Measurements from ENCODE around the gene TRRAP.

The TRRAP gene

DNA sequence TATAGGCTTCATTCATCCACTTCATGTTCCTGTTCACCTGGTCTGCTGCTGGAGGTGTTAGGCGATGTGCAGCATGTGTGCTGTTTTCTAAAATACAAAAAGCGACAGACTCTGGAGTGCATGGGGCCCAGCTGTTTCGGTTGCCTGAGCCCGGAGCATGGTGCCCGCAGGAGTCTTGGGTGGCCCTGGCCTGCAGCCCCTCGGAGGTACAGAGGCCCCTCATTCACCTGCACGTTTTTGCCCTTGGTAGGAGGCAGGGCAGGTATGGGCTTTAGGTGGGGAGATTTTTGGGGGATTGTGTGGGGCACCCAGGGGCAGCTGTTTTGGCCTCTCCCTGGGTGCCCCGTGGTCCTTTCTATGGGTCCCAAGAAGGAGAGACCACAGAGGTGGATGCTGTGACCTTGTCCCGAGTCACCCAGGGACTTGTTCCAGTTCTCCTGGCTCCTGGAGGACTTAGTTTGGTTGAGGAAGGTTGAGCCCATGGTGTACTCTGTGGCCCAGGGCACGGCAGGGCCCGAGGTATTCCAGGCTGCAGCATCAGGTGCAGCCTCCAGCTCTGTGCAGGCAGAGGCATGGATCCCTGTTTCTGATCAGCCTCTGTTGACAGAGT is 130.7 kb downstream of the TRRAP start:
- DNase-seq, result no peak

DNA sequence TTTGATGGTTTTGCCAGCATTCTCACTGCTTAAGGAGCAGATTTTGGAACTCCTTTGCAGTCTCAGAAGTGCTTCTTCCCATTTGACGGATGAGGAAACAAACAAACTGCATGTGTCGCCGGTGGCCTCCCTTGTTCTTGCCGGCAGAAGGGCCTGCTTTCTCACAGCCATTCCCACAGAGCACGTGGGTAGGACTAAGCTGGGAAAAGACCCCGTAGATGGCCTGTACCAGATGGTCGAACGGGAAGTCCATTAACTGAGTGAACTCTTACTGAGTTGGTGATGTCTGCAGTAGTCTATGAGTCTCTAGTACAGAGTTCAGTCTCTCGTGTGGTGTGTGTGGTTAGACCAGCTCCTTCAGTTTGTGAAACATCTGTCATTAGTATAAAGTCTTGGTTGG is 131.9 kb downstream of the TRRAP start:
- DNase-seq, result no peak

DNA sequence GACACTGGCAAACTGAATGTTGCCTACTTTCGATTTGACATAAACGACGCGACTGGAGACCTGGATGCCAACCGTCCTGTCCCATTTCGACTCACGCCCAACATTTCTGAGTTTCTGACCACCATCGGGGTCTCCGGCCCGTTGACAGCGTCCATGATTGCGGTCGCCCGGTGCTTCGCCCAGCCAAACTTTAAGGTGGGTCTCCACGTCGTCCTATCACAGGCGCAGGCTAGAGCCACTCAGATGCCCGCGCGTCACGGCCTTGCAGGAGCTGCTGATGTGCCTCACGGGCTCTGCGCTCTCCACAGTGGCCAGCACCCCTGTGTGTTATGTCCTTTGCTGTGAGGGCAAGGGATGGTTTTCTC is 133.0 kb downstream of the TRRAP start:
- no peak for DNase-seq

DNA sequence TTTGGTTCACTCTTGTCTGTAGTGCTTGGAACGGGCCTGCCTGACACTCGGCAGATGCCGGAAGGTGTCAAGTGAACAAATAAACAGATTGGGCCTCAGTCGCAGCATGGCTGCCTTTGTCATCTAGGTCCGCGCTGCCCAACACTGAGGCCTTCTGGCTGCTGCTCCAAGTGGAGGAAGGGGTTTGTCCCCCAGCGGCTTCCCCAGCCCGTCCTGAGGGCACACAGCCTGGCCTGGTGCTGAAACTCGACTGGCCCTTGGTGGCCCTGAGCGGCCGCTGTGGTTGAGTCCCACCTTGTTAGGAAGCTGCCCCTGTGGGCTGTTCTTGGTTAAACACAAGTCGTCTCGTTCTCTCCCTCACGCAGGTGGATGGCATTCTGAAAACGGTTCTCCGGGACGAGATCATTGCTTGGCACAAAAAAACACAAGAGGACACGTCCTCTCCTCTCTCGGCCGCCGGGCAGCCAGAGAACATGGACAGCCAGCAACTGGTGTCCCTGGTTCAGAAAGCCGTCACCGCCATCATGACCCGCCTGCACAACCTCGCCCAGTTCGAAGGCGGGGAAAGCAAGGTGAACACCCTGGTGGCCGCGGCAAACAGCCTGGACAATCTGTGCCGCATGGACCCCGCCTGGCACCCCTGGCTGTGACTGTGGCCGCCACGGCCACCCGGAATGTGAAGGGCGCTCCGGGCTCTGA is 133.5 kb downstream of the TRRAP start:
- DNase-seq, result no peak

DNA sequence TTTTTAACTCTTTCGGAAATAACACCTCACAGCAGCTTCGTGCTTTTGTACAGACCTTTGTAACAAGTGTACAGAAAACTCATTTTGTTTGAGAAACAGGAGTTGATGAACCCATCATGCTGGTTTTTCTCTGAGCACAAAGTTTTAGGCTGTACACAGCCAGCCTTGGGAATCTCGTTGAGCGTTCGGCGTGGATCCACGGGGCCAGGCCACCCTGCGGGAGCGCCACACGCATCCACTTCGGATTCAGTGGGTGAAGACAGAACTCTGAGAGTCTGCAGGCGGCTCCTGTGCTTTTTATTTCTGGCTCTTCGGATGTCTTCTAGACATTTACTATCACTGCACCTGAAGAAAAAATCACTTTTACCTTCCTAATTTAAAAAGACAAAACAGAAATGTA is 134.4 kb downstream of the TRRAP start:
- no peak for DNase-seq

DNA sequence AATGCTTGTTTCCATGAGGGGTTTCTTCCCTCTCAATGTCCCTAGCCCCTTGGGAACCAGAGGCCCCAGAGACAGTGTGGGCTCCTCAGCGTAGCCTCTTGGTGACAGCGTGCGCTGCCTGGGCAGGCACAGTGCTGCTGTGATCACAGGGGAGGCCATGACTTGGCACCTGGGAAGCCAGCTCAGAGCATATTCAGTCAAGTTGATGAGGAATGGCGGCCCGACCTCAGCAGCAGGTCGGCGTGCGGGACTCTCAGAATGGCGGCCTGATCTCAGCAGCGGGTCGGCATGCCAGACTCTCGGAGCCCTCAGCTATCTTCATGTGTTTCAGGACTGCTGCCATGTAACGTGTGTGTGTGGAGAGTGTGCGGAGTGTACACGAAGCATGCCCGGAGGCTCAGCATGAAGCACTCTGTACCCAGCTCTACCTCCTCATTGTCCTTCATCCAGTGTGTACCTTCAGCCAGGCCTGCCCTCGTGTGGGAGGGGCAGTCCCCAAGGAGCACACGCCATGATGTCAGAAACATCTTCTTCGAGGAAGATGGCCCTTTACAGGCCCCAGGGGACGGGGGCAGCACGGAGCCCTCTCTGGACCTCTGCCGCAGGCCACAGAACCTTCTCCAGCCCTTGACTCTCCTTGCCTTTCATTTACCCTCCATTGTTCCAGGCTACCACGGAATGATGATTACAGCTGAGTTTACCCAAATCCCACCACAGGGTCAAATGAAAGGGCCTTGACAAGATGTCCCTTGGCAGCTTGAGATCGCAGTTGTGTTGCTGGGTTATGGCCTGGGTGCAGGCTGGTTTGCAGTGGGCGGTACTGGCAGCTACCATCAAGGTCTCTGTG is 135.2 kb downstream of the TRRAP start:
- no peak for DNase-seq

DNA sequence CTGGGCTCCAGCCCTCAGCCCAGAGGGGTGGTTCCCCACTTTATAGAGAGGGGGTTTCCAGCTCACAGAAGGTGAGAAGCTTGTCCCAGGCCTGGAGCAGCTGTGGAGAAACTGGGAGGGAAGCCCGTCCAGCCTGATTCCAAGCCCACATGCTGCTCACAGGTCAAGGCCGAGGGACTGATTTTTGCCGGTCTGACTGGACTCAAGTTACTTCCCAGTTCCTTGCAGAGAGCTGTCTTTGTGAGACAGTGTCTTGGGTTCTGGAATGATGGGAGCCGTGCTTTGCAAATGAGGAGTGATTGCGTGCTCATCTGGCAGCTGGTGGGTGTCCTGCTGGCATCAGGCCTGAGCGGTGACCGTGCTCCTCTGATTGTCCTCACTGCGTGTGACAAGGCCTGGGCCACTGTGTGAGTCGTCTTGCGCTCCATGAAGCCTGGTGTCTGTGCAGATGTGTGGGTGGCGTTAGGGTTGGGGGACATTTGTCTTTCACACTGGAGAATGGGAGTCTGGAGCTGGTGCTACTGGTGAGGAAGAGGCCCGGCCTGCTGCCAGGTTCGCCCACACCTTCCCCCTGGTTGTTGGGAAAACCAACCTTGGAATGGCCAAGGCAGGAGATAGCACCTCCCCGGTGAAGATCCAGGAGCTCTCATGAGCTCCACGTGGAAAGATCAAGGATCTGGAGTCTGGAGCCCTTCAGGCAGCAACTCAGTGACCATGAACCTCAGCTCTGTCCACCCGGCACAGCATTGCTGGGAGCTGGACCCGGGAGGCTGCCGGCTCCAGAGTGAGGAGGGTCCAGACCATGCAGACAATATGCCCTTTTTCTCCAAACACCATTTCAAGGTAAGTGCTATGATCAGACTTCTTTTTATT is 136.0 kb downstream of the TRRAP start:
- DNase-seq, result no peak

DNA sequence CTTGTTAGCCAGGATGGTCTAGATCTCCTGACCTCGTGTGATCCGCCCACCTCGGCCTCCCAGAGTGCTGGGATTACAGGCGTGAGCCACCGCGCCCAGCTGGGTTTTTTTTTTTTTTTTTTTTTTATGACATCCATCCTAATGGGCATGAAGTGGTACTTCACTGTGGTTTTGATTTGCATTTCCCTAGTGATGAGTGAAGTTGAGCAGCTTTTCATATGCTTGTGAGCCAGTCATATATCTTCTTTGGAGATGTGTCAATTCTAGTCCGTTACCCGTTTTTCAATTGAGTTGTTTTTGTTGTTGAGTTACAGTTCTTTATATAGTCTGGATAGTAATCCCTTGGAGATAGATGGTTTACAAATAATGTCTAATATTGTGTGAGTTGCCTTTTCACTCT is 137.9 kb downstream of the TRRAP start:
- DNase-seq, result no peak

DNA sequence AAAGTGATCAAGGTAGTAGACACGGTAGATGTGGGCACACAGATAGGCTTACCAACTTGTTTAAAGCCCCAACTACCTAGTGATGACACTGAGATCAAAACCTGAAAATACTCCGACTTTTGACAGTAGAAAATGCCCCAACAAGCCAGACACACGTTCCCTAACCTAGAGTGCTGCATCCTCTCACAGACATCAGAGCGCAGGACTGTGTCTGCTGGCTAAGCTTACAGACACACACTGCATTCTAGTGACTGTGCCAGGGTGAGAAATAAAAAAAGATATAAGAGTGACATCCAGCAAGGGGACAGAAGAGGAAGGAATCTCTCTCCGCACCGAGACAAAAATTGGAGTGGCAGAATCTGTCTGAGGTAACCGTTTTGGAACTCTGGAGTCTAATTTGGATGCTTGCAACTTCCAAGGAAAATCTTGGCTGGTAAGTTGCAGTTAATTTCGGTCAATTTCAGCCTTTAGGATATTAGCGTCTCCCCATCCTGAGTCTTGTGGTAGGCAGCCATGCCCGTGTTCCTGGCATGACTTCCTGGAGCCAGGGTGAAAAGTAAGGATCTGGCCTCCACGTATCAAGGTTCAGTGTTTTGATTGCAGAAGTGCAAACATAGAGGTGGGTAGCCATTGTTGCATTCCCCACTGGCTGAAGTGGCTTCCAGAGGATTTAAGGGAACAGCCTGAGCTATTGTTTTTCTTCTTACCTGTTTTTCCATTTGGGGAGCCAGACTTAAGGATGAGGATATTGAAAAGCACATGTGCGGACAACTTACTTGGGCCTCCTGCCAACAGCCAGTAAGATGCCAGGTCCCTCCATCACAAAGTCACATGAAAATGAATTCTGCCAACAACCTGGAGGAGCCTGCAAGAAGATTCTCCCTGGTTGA is 141.4 kb downstream of the TRRAP start:
- no peak for DNase-seq

DNA sequence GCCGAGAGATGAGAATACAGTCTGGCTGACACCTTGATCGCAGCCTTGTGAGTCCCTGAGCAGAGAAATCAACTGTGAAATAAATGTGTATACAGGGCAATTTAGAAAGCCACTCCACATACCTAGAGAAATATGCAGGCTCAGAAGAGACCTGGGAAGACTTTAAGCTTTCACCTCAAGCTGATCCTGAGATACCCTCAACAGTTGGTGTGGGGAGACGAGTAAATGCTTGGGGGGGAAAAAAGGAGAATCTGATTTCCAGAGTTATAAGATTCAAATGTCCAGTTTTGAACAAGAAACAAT is 142.0 kb downstream of the TRRAP start:
- DNase-seq, result no peak

DNA sequence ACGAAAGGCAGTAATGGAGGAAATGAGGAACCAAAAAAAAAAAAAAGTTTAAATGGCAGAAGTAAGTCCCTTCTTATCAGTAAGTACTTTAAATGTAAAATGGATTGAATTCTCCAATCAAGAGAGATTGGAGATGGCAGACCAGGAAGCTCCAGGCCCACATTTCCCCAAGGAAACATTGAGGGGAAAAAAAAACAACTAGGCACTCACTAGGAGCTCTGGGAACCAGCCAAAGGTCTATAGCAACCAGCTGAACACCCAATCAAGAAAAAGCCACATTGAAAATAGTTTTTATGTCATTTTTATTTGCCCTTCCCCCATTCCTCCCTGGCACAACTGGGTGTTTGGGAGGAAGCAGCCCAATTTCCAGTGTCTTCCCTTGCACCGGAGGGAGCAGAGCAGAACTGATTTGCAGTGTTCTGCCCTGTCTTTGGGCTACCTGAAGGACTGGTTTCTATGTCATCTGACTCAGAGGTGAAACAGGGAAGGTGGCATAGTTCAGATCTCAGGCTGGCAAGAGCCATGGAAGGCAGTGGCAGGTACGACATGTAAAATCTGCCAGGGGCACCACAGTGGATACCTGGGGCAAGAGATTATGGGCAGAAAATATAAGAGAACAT is 143.7 kb downstream of the TRRAP start:
- no peak for DNase-seq

DNA sequence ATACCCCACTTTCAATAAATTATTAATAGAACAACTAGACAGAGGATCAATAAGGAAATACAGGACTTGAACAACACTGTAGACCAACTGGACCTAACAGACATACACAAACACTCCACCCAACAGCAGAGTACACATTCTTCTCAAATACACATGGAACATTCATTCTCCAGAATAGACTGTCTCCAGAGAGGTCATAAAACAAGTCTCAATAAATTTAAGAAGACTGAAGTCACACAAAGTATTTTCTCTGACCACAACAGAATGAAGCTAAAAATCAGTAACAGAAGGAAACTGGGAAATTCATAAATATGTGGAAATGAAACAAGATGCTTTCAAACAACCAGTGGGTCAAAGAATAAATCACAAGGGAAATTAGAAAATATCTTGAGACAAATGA is 145.7 kb downstream of the TRRAP start:
- no peak for DNase-seq

DNA sequence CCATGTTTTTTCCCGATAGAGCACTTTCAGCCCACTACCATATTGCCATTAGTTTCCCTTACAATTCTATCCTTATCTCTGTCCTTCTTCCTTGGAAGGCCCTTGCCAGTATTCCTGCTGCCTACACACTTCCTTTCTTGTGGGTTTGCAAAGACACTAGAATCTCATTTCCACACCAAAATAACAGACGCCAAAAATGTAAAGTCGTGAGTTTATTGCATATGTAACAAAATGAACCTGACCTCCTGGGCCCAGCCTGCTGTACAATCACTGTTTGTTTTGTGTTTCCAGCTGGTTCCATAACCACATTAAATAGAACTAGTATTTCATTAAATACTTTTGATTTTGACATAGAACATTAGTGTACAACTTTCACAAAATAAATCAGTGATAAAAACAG is 148.9 kb downstream of the TRRAP start:
- no peak for DNase-seq

DNA sequence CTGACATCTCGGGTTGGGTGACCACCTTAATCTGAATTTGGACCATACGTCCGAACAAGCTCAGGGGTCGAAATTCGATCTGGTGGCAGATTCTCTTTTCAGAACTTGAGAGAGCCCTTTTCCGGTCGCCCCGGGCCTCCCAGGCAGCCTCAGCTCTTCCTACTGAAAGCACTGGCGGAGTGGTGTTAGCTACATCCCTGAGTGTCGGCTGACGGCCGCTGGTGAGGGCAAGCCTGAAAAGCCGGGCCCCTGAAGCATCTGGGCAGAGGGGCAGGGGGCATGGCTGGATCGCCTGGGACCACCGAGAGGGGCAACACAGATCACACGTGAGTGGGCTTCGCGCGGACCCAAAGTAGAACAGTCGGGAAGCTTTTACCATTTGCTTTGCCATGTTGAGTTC is 149.5 kb downstream of the TRRAP start:
- no peak for DNase-seq

DNA sequence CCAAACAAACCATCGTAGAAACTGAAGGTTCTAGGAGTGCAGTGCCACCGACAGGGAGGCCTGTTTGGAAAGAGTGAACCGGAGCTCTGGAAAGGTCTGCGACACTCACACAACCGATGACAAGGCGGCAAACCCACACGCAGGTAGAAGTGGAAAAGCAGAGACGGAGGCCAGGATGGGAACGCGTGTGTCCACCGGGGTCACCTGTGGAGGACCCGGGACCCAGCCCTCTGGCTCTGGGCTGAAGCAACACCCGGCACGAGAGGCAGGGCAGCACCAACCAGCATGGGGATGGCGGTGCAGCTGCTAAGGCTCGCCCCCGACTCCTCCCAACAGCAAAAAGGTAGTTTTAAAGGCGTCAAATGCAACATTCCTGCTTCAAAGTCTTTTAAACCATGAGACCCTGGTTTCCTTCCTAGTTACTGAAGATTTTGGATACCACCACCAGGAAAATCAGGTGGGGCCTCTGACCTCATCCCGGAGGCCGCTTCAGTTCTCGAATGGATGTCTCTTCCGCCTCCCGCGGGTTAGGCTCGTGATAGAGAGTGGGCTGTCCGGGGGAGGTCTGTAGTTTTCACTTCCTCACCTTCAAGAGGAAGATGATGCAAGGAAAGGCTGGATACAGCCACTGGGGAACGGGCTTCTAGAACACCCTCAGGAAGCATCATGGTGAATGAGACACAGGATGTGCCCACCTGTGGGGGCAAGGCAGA is 150.1 kb downstream of the TRRAP start:
- no peak for DNase-seq

DNA sequence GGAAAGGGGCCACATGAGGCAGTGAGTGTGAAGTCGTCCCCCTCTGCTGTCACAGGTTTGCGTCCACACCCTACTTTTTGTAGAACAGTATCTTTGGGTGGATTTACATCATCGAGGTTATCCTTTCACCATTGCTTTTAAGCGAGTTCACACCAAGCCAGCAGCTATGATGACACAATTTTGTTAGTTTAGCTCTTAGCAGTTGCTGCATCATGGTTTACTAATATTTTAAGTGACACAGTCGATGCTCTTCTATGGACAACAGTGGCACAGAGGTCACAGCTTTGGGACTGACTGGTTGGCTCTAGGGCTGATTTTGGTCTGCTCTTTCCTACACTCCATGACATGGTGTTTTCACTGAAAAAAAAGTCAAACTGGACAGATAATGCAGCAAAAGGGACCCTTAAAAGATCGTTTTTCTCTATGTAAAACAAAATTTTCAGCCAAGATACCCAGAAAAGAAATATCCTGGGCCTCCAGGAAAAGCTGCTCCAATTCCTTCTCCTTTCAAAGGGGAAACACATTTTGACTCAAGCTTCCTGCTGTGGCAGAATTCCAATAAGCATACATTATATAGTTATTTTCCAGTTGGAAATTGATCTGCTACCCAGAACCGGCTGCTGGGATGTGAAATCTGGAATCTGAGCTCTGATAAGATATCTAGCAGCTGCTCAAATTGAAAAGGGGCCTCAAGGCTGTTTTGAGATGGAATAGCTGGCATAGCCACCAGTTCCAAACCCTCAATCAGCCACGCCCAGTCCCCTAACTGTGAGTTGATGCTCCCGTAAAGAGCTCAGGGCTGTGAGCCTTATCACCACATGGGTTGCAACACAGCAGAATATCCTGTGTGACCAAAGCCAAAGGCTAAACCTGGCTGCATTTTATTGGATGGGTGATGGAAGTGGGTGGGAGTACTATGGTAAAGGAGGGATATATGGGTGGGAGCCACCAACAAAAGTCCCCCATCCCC is 151.4 kb downstream of the TRRAP start:
- no peak for DNase-seq

DNA sequence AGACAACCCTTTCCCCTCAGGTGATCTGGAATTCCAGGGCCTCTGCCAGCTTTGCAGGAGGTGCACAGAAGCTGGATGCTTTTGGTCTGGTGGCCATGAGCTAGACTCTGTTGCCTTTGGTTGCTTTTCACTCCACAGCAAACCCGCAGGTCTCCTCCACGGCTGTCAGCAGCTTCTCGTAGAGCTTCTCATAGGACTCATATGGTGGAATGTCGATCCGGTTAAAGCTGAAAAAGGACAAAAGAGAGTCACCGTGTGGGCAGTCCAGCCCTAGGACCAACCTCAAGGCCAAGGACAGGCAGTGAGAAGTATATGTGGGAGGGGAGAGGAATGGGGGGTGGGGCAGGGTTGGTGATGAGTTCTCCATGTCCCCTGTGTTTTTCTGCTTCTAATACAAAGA is 152.1 kb downstream of the TRRAP start:
- no peak for DNase-seq

DNA sequence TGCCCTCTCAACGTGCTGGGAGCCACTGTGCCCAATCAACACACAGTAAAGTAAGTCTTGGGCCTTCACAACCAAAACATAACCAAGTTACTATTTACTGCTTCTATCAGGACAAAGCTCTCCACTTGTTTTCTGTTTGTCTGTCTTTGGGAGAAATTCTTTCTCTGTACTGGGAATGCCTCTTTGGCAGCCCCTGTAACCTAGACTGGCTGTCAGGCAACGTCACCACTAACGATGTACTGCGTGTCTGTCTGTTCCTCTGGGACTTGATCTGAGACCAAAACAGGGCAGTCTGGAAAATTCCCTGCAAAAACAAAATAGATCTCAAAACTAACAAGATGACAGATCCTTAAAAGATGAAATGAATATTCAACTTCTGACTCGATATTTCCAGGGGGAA is 152.6 kb downstream of the TRRAP start:
- no peak for DNase-seq

DNA sequence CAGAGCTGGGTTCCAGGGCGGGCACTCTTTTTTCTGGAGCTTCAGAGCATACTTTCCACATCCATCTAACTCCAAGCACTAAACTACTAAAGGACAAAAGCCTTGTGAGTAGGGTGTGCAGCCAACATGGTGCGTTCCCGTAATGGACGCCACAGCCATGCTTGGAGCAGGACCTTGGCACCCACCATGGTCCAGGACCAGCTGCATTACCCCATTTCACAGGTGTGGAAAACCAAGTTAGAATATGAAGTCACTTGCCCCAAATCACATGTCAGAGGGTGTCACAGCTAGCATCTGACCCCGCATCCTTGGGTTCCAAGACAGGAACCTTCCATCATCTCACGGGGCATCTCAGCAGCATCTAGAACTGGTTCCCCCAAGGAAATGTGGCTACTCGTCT is 153.2 kb downstream of the TRRAP start:
- DNase-seq, result no peak

DNA sequence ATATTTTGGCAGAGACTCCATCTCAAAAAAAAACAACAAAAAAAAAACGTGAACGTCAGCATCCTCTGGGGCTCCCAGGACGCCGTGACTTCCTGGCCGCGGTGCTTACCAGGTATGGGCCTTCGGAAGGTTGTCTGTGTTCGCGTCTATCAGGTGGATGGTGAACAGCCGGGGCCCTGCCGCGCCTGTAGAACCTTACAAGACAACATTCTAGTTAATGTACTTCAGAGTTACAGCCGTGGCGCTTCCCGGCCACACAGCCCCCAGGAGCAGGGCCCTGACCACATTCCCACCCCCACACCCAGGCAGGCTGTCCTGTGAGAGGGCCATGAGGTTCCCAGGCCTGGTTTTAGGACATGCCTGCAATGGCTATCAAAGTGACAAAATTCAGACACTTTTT is 154.6 kb downstream of the TRRAP start:
- DNase-seq, result no peak
